ENCODE results near the gene TBX15.

TBX15 gene

GRCh38 chr1:118988186-118989005, at the start of gene TBX15:
Gene TBX15, minus strand, starts transcription at chr1:118988343. Its CDS starts 548 bp downstream, at chr1:118987795.
- DNase-seq: no peak

GRCh38 chr1:119034359-119034758, 46.2 kb upstream of the TBX15 start:
- DNase-seq: no peak

- no peak for DNase-seq
These were observed 44.8 kb upstream of the TBX15 start for GRCh38 chr1:119032986-119033385.

- no peak for DNase-seq
These were observed 39.6 kb upstream of the TBX15 start for GRCh38 chr1:119027759-119028158.

- no peak for DNase-seq
These were observed 38.8 kb upstream of the TBX15 start for GRCh38 chr1:119026956-119027355.

GRCh38 chr1:119015547-119015946, 27.4 kb upstream of the TBX15 start:
- DNase-seq: no peak

- no peak for DNase-seq
These were observed 24.2 kb upstream of the TBX15 start for GRCh38 chr1:119012383-119012782.

GRCh38 chr1:119011706-119012105, 23.6 kb upstream of the TBX15 start:
- no peak for DNase-seq

GRCh38 chr1:119011116-119011515, 23.0 kb upstream of the TBX15 start:
- no peak for DNase-seq

- DNase-seq: no peak
These were observed 22.1 kb upstream of the TBX15 start for GRCh38 chr1:119010201-119010600.

GRCh38 chr1:119009312-119009655, 21.1 kb upstream of the TBX15 start:
- DNase-seq: no peak

GRCh38 chr1:119008483-119009311, 20.6 kb upstream of the TBX15 start:
- DNase-seq: no peak

- no peak for DNase-seq
These were observed 19.7 kb upstream of the TBX15 start for GRCh38 chr1:119007670-119008482.

- no peak for DNase-seq
These were observed 19.2 kb upstream of the TBX15 start for GRCh38 chr1:119007339-119007669.

- DNase-seq: no peak
These were observed 18.5 kb upstream of the TBX15 start for GRCh38 chr1:119006406-119007279.

GRCh38 chr1:119005724-119006405, 17.7 kb upstream of the TBX15 start:
- DNase-seq: no peak

- DNase-seq: no peak
These were observed 16.6 kb upstream of the TBX15 start for GRCh38 chr1:119004781-119005180.

- DNase-seq: no peak
These were observed 16.0 kb upstream of the TBX15 start for GRCh38 chr1:119004129-119004527.

- no peak for DNase-seq
These were observed 15.4 kb upstream of the TBX15 start for GRCh38 chr1:119003413-119004128.

- DNase-seq: no peak
These were observed 14.0 kb upstream of the TBX15 start for GRCh38 chr1:119002028-119002686.

All from activated CD8-positive, alpha-beta memory T cell treated with anti-CD3 and anti-CD28 coated beads, Interleukin-2, amount 50 U/mL, for 4 hours (primary cell).